ENCODE measurements around the gene PIK3R5.
"Not testable (repeated sequence)": the region's sequence is repeated elsewhere in the genome, so short reads cannot be mapped to it uniquely, and the experiment has no call there.

Gene PIK3R5

DNA sequence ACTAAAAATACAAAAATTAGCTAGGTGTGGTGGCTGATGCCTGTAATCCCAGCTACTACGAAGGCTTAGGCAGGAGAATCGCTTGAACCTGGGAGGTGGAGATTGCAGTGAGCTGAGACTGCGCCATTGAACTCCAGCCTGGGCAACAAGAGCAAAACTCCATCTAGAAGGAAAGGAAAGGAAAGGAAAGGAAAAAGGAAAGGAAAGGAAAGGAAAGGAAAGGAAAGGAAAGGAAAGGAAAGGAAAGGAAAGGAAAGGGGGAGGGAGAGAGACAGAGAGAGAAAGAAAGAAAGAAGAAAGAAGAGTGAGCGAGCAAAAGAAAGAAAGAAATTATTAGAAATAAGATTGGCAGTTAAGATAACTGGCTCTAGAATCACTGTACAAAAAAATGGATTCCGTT lies 18.7 kb upstream of the PIK3R5 start:
- not testable (repeated sequence) for DNase-seq

DNA sequence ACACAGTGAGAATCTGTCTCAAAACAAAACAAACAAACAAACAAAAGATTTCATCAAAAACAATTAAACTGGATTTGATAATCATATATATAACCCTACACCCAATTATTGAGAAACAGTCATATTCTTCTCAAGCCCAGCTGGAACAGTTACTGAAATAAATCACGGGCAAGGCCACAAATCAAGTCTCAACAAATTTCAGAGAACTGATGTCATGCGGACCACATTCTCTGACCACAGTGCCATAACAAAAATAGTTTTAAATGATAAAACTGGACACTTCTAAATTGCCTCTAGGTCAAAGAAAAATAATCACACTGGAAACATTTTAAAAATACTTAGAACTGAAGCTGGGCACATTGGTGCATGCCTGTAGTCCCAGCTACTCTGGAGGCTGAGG lies 15.9 kb upstream of the PIK3R5 start:
- DNase-seq, result no peak

DNA sequence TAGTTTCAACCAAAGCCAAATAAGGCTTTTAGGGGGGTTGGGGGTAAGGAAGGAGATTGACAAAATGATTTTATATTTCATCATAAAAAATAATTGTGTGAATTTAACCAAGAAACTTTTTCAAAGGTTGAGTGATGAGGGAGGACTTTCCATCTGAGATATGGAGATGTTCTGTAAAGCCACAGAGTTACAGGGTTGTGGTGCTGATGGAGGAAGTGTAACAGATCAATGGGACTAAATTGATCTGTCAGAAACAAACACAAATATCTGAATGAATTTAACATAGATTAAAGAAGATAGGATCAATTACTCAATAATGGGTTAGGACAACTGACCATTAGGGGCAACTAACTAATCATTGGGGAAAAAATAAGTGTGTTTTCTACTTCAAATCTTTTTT lies 14.2 kb upstream of the PIK3R5 start:
- no peak for DNase-seq

DNA sequence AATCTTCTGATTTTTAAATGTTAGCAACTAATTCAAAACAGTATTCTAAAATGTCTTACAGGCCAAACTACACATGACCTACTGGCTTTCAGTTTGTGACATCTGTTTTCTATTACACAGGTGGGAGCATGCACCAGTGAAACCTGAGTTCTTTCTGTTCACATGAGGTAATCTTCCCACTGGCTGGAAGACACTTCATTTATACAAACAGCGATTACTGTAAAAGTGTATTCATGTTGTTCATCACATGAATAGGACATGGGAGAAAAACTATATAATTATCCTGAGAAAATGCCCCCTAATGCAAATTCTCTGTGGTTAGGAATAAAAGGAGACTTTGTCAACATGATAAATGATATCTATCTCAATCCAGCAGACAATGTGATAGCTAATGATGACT lies 11.1 kb upstream of the PIK3R5 start:
- no peak for DNase-seq

DNA sequence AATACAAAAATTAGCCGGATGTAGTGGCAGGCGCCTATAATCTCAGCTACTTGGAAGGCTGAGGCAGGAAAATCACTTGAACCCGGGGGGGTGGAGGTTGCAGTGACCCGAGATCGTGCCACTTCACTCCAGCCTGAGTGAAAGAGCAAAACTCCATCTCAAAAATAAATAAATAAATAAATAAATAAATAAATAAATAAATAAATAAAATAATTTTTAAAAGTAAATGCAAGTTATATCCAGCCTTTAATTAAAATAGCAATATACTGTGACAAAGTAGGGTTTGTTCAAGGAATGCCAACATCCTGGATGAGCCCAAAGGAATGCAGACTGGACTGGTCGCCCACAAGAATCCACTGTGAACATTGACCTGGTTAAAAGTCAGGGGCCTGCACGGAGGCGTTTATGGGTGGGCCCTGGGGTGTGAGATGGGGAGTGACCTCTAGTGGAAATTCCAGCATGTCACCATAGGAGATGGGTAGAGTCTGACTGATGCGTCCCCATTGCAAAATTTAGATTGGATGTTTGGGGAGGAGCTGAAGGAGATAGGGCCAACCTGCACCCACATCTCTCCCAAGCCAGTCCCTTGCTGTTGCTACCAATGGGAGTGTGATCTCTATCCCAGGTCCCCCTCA lies 9.7 kb upstream of the PIK3R5 start:
- no peak for DNase-seq

DNA sequence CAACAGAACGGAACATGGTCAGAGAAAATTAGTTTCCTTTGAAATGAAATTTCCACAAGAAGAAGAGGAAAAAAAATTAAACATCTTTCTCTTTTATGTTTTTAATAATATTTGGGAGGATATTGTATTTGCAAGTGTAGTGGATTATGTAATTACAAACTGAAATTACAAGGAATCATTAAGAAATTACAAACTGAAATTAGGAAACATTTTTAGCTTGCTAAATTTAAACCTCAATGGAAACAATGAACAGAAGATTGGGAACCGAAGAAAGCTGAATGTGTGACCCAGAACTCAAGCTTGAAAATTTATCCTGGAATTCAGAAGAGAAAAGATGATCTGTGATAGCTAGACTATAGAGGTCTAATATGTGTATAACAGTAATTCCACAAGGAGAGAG lies 4.4 kb upstream of the PIK3R5 start:
- no peak for DNase-seq

DNA sequence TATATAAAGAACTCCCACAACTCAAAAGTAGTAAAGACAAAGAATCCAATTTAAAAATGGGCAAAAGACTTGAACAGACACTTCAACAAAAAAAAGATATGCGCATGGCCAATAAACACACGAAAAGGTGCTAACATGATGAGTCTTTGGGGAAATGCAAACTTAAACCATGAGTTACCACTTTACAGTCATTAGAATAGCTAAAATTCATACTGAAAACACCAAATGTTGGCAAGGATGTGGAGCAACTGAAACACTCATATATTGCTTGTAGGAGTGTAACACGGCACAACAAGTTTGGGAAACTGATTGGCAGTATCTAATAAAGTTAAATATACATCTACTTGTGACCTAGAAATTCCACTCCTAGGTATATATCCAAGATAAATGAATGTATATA lies 3.0 kb upstream of the PIK3R5 start:
- no peak for DNase-seq

DNA sequence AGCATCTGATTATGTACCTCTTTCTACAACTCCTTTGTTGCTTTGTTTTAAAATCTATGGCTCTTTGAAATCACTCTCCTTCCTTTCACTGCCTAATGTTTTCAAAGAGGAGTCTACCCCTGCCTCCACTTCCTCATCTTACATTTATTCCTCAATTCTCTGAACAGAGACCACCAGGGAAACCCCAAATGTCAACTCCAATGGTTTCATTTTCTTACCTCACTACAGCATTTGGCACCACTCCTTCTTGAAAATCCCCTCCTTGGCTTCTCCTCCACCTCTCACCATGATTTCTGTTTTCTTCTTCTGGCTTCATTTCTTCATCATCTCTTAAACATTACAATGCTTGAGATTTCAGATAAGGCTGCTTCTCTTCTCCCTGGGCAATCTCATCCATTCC lies 2.4 kb upstream of the PIK3R5 start:
- DNase-seq, result no peak

DNA sequence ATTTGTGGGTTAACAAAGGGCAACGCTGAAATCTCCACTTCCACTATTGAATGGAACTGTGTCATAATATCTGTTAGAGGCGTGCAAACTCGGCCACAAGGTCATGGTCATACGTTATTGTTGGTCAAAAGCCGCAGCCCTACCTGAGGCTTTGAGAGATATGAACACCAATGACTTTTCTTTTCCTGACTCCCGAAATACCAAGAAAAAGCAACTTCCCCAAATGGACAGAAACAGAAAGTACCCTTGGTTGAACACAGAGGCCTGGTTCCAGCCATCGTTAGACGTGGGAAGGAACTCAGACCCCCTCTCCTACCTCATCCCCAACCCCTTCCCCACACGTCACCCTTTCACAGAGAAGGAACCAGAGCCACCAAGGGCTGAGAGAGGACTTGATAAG lies 1.4 kb upstream of the PIK3R5 start:
- no peak for DNase-seq

DNA sequence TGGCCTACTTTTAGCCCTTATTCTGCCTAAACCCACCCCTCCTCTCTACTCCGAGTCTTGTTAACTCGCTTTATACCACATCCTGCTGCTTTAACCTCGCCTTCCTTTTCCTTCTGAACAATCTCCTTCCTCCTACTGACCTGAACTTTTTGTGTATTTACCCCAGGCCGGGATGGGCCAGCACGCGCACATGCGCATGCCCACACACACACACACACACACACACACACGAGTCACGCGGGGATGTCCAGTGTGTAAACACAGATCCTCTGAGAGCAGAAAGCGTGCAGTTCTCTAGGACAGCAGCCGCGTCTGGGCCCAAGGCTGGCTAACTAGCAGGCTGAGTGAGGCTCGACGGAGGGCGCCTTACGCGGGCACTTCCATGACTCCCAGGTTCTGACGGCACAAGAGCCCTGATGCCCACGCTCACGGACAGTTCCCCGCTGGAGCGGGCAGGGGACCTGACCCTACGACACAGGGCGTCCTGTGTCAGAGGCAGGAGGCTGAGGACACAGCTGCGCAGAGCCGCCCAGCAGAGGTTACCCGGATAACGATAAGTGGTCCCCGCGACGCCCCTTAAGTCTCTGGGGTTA lies 610 bp downstream of the PIK3R5 start:
- no peak for DNase-seq

DNA sequence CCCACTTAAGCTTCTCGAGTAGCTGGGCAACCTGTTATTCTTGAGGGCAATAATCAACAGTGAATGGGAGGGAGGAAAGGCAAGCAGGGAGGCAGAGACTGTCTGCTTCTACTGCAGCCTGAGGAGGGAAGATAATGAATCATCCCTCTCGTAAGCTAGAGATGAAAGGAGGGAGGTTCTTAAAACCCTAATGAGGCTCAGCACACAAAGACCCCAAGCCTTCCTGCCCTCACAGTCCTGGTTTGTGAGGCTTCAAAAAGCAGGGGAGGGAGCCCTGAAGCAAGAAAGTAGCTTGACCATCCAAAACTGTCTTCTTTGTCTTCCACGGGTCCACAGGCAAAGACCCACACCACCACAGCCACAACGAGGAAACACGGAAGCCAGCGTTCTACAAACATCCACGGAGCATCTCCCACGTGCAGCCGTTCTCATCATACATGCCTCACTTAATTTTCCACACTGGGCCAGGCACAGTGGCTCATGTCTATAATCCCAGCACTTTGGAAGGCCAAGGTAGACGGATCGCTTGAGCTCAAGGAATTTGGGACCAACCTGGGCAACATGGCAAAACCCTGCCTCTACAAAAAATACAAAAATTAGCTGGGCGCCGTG lies 1.8 kb downstream of the PIK3R5 start:
- DNase-seq, result no peak

DNA sequence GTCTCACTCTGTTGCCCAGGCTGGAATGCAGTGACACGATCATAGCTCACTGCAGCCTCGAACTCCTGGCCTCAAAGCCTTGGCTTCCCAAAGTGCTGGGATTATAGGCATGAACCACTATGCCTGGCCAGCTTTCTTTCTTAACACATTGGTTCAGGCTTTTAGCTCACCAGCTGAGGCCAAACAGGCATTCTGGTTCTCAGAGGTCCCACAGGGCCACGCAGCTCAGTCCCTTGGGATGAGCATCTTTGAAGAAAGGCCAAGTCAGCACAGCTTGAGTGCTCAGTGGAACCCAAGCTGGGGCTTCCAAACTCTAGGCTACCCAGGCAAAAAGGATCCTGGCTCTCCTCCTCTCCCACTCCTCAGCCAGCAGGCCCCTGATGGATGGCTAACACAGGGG lies 2.5 kb downstream of the PIK3R5 start:
- DNase-seq, result no peak

DNA sequence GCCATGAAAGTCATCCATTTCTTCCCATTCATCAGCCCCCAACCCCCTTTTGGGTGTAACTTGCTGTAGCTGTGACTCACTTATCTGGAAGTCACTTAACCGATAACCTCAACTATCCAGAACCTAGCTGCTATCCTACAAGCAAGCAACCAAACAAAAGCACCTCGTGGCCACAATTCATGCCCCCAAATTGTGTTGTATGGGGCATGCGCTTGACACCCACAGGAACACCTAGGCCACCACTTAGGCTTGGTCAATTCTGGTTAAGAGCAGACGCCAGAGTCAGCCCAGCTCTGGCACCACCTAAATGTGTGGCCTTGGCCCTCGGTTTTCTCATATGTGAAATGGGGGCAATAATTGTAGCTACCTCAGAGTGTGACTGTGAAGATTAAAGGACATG lies 3.7 kb downstream of the PIK3R5 start:
- DNase-seq, result no peak

DNA sequence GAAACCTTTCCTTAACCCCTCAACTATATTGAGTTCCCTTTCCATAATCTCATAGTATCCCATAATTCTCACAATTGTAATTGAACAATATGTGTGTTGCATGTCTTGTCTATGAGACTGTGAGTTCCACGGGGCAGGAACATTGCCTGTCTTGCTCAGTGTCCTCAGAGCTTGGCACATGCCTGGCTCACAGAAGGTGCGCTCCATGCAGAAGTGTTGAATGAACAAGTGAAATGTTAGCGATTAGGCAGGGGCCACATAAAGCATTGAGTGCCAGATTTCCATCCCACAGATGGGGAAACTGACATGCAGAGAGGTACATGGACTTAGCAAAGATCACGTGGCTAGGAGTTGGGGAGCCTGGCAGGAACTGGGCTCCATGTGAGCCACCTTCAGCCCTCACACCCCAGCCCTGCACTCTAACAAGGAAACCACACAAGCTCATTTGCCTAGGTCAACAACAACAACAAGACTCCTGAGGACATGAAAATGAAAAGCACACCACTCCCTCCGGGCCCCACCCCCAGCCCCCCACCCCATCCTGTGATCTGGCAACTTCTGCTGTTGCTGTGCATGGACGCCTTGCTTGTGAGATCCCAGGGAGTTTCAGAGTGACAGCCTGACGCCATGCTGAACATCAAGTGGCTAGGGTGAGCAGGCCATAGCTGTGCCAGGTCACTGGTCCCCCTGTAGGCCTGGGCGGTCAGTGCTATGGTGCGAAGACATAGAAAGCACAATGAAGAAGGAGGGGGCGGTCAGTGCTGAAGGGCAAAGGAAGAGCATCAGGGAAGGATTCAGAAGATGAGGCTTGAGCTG lies 5.0 kb downstream of the PIK3R5 start:
- no peak for DNase-seq

DNA sequence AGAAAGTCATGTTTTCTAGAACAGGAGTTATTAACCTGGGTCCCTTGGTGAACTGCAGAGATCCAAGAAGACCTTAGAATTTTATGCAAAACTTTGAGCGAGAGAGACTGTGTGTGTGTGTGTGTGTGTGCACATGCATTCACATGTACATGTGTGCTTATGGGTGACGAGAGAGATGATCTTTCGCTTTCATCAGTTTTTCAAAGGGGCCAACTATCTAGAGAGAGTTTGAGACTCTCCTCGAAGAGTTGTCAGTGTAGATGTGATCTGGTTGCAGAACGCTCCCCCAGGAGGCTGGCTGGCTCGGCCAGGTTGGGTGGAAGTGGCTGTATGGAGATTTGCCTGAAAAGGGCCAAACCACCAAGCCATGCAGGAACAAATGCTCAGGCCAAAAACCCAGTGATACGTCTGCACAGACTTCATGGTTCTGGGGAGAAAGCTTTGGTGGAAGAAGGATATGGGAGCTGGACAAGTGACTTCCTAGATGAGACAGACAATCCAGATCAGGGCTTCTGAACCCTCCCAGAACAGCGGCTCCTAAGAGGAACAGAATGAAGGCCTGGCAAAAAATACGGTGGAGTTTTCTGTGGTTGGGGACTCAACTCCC lies 6.1 kb downstream of the PIK3R5 start:
- DNase-seq, result no peak

DNA sequence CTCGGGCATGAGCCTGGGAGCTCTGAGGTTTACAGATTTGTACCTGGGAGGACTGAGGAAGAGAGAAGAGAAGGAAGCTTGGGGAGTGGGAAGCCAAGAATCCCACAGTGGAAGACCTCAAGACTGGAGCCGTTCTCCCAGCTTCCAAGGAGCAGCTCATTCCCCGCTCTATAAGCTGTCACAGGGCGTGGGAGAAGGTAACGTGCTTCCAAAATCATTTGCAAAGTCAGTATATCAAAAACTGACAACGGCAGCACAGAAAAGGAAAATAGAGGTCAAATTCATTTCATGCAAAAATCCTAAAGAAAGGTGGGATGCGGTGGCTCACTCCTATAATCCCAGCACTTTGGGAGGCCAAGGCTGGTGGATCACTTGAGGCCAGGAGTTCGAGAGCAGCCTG lies 7.8 kb downstream of the PIK3R5 start:
- no peak for DNase-seq

DNA sequence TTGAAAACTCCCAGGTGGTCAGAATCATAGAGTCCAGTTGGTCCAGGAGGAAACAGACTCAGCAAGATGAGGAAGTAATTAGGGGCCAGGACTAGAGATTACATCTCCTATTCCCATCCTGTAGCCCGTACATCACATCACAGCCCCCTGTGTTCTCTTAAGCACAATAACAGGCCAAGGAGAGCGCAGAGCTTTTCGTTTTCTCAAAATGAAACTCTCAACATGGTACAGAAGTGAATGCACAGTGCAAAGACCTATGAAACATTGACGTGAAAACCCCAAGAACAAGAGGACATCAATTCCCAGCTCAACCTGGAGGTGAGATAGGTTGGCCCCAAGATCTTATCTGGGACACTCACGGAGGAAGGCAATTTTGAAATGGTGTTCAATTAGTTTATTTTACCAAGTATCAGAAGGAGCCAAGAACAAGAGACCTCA lies 9.0 kb downstream of the PIK3R5 start:
- no peak for DNase-seq

DNA sequence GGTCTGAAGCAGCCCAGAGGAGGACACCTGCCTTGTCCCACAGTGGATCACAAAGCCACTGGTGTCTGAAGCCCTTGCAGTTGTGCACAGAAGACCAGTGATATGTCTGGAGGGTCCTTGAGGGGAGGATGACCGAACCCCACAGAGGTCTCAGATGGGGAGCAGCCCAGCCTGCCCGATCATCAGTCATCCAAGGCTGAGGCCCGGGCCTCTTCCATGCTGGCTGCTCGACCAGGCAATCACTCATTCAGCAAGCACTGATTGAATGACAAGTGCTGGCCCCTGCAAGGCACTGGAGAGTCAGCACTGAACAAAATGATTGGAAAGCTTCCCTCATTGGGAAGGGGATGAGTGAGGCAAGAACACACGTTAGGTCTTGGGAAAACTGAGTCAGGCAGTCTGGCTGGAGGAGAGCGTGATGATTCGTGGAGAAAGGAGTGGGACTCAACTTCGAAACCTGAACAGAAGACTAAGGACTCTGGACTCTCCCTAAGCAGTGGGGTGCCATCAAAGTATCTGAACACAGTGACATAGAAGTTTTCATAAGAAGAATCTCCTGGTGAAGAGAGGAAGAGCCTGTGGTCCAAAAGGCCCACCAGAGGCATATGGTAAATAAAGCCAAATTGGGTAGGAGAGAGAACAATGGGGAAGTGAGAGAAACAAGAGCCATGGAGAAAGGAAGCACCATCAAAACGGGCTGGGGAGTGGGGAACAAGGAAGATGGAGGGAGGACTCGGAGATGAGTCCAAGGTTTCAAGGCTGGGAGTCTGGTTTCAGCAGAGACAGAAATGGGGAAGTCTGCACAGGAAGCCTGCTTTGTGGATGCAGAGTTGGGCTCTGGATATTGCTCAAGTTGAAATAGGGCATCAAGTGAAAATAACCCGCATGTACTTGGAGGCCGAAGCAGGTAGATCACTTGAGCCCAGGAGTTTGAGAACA lies 10.2 kb downstream of the PIK3R5 start:
- DNase-seq, result no peak

DNA sequence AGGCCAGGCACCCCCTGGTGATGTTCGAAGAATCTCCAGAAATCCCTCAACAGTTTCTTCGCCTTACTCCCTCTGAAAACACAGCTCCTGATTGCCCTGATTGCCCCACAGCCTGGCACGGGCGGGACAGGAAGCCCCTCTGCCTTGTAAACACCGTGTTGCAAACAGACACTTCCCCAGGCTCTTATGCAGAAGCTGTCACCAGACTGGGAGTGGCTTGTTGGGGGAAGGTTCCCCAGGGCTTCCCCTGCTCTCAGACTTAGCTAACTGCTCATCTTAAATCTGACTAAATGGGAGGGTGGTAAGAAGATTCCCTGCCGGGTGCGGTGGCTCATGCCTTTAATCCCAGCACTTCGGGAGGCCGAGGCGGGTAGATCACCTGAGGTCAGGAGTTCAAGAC lies 11.2 kb downstream of the PIK3R5 start:
- DNase-seq, result no peak

DNA sequence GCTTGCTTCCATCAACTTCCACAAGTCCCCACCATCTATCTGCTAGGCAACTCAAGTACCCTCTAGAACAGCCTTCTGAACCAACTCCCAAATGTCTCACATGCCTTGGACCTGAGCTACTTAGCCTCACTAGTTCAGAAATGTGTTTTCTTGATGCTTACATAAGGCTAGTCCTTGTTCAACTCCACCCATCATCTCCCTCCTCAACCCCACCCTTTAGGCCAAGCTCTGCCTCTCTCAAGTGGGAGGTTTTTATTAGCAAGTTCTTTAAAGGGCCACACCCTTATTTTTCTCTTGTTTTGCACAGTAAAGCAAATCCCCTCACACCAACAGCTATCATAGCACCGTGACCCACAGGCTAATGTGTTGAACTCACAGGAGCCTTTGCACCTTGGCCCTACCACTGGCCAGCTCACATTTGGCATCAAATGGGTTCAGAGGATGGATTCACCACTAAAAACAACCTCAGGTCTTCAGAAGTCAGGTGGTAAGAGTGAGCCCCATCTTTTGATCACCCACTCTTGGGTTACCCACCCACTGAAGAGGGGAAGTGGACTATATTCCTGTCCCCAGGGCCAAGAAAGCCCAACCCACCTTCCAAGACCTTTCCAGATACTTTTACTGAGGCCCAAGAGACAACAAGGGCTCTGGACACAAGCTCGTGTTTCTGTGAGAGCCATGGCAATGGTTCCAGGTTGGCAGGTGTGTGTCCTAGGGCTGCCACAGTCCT lies 12.2 kb downstream of the PIK3R5 start:
- no peak for DNase-seq

DNA sequence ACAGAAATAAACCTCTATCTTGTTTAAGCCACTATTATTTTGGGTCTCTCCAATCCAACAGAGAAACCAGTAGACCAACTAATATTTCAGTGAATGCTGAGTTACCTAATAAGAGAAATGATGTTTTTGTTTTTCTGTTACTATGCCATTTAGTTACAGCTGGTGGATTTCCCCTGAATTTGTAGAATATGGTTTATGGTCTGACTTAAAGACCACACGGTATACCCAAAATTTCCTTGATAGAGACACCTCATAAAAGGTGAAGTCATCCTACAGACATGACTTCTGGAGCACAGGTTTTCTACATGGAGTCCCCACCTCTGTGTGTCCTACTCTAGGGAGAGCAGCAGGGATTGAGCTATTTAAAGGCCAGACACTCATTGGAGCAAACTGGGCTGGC lies 13.3 kb downstream of the PIK3R5 start:
- no peak for DNase-seq

DNA sequence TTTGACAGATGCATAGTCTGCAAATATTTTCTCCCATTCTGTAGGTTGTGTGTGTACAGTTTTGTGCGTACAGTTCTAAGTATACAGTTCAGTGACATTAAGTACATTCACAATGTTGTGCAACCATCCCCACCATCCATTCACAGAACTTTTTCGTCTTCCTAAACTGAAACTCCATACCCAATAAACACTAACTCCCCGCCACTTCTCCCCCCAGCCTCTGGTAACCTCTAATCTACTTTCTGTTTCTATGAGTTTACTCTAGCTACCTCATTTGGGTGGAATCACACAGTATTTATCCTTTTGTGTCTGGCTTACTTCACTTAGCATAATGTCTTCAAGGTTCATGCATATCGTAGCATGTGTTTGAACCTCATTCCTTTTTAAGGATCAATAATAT lies 14.3 kb downstream of the PIK3R5 start:
- no peak for DNase-seq
